Heart left ventricle (tissue), 16 donors: ENCODE results near the gene LAPTM5. TPM values are rescaled to one million over a fixed set of nuclear protein-coding genes. Genes with fewer than 3 reads are reported as not detected.
A peak's percentile ranks its signal among the peaks of the same experiment; 100 is the strongest.

Experiments used
- ATAC-seq, 4 donors: fragments of 200-7000 bp; cut with Tn5 transposase; one replicate each; pipeline ENCODE4 v1.9.1; 2020 to 2022; ENCODE audit warnings: moderate library complexity in 4 of 4, mild to moderate bottlenecking in 3 of 4, moderate number of reproducible peaks in 1 of 4
- DNase-seq, 5 donors: peaks; one replicate each; pipeline ENCODE4 v3.0.0-alpha.2; 2020
- H3K27ac ChIP-seq, 12 donors: fragments of 200-600 bp; sonication (generic) in 4 of 12; one replicate each; pipeline versions ENCODE4 v1.5.0 to v1.8.0; 2016 to 2022; ENCODE audit warnings: mild to moderate bottlenecking in 2 of 12
- H3K27me3 ChIP-seq, 9 donors: fragments of 200-600 bp; sonication (generic) in 2 of 9; one replicate each; pipeline versions ENCODE4 v1.5.1 to v1.8.0; 2016 to 2022; ENCODE audit warnings: mild to moderate bottlenecking in 3 of 9
- H3K36me3 ChIP-seq, 9 donors: fragments of 200-600 bp; sonication (generic) in 2 of 9; one replicate each; pipeline versions ENCODE4 v1.5.0 to v1.8.0; 2018 to 2022; ENCODE audit warnings: mild to moderate bottlenecking in 2 of 9
- H3K4me1 ChIP-seq, 12 donors: fragments of 200-600 bp; sonication (generic) in 4 of 12; one replicate each; pipeline versions ENCODE4 v1.5.0 to v1.8.0; 2016 to 2022; ENCODE audit warnings: mild to moderate bottlenecking in 3 of 12
- H3K4me3 ChIP-seq, 12 donors: fragments of 200-600 bp; sonication (generic) in 4 of 12; one replicate each; pipeline versions ENCODE4 v1.5.0 to v1.8.0; 2017 to 2022; ENCODE audit warnings: mild to moderate bottlenecking in 9 of 12, moderate library complexity in 4 of 12
- H3K9me3 ChIP-seq, 12 donors: fragments of 200-600 bp; sonication (generic) in 4 of 12; one replicate each; pipeline versions ENCODE4 v1.5.0 to v1.8.0; 2016 to 2022; ENCODE audit warnings: mild to moderate bottlenecking in 1 of 12
- CTCF ChIP-seq, 12 donors: fragments of 200-600 bp; sonication (generic) in 4 of 12; IDR thresholded peaks; one replicate each; pipeline versions ENCODE4 v1.5.0 to v1.8.0; 2018 to 2022; ENCODE audit warnings: antibody characterized with exemption in 12 of 12, mild to moderate bottlenecking in 5 of 12
- POLR2A ChIP-seq, 2 donors: fragments of 450-650 bp; IDR thresholded peaks; one replicate each; pipeline ENCODE4 v1.6.1; 2017; ENCODE audit warnings: antibody characterized with exemption in 2 of 2, mild to moderate bottlenecking in 2 of 2, moderate library complexity in 2 of 2
- WGBS, 4 donors: extraction: QIAGEN DNeasy Blood & Tissue Kit in 2 of 4; methylation state at CpG; one replicate each; pipeline versions ENCODE4 v1.1.5 to v1.1.7; 2013 to 2018; 5-methylcytosine and 5-hydroxymethylcytosine counted together
- intact Hi-C, 10 donors: fragments of 100-400 bp; cut with DNase I; formaldehyde crosslinking; loops; one replicate each; pipeline versions ENCODE4 v1.11.1 to v1.14.2; 2022
- polyA plus RNA-seq, 2 donors: library from polyadenylated mRNA; stranded (reverse); fragments of 200-250 nt; gene quantifications; one replicate each; pipeline ENCODE4 v1.2.3, GENCODE V29; 2013
- total RNA-seq, 9 donors: library from RNA; depleted of rRNA in 2 of 9; stranded (reverse); fragments of >200 nt in 2 of 9; fragmentation: NEBNext Ultra II Directional in 3 of 9; extraction: Animal tissue kit (Norgen Biotek cat#: 25700) in 3 of 9; gene quantifications; one replicate each; pipeline versions ENCODE4 v1.1.0 to v1.2.4, GENCODE V29; 2016 to 2023
- donor health status: ischemic (EF 13 %, LVEDD 7.1; RV severe dilation, severe dysfunction).
- donor health status: healthy with polysubstance abuse.
- donor health status: DM: no; HTN: yes; CAD: no.
- donor health status: DM: no; HTN: no; CAD: no.
- donor health status: ischemic (EF 25% LVEDD 6.9; RV normal size, moderate dysfunction).
- donor health status: ischemic (EF 25% LVEDD 5.7; RV mildly dilated, moderate dysfunction).
- donor health status: healthy.
- donor health status: DM: yes; HTN: yes; CAD: no.
- donor health status: ischemic (EF 35%, LVEDD 5.7; RV mildly dilated, moderate dysfunction).
- donor health status: nonischemic (EF 11% LVEDD 7.7; RV severe dilation, severe dysfunction).
- donor health status: DM: yes; HTN: yes; CAD: no.
- donor health status: PGD.
- donor health status: ischemic (EF 29% LVEDD 5.4; RV normal size, mild dysfunction).
- donor health status: nonischemic (EF 23%, LVEDD 6.1; RV moderate dilation, normal function).

LAPTM5 gene
- total and polyA plus RNA-seq, 11 donors = 6.9 to 260 (median 14.3) TPM

GRCh38 chr1:30700528-30701257, 56.9 kb downstream of the LAPTM5 start:
- DNase-seq (peak in 3 of 5 donors; percentile 51 to 56 (median 51)), ATAC-seq (peak in 2 of 4 donors; percentile 32 to 65)
- Histone ChIP-seq H3K4me3 (no peak overlapping the region), H3K9me3 (no peaks in the 10 kb centered on the region), H3K4me1 (peaks cover 0 to 21% (median 0%) of the 10 kb centered on the region in 12 donors), H3K27ac (peak overlapping the region in 1 of 12 donors; percentile 64), H3K27me3 (no peaks in the 10 kb centered on the region), H3K36me3 (no peaks in the 10 kb centered on the region)
- WGBS, 4 donors = 66 to 74% (median 71%) methylated on average over 7 of the region's 7 CpGs
- intact Hi-C loops = loop anchor here in 7 of 10 donors (10.0 kb wide), 6 partner anchors 176 to 1816 kb away; no protein-coding TSS in a partner anchor
- TF ChIP-seq CTCF (IDR thresholded peaks at IDR 0.05) (no peak), POLR2A (IDR thresholded peaks at IDR 0.05) (no peak)

GRCh38 chr1:30699762-30700161, 57.8 kb downstream of the LAPTM5 start:
- H3K27ac ChIP-seq = no peak overlapping the region
- no peak for TF ChIP-seq CTCF (IDR thresholded peaks at IDR 0.05)
- TF ChIP-seq POLR2A (IDR thresholded peaks at IDR 0.05) = no peak
- no peak for ATAC-seq
- WGBS, 4 donors = 82 to 96% (median 92%) methylated on average over 1 of the region's 1 CpG
- no peaks in the 10 kb centered on the region for H3K27me3 ChIP-seq
- intact Hi-C loops = loop anchor here in 7 of 10 donors (10.0 kb wide), 6 partner anchors 175 to 1815 kb away; no protein-coding TSS in a partner anchor
- DNase-seq = no peak
- H3K9me3 ChIP-seq = no peaks in the 10 kb centered on the region
- H3K4me3 ChIP-seq = no peak overlapping the region
- no peaks in the 10 kb centered on the region for H3K36me3 ChIP-seq
- H3K4me1 ChIP-seq = peaks cover 0 to 16% (median 0%) of the 10 kb centered on the region in 12 donors

- Histone ChIP-seq H3K4me1 (peaks cover 0 to 16% (median 0%) of the 10 kb centered on the region in 12 donors), H3K9me3 (no peaks in the 10 kb centered on the region), H3K36me3 (no peaks in the 10 kb centered on the region), H3K4me3 (no peak overlapping the region), H3K27ac (peak overlapping the region in 1 of 12 donors; percentile 73), H3K27me3 (peaks cover 0 to 4% (median 0%) of the 10 kb centered on the region in 9 donors)
- TF ChIP-seq CTCF (IDR thresholded peaks at IDR 0.05) (no peak), POLR2A (IDR thresholded peaks at IDR 0.05) (no peak)
- DNase-seq (peak in 2 of 5 donors; percentile 26 to 51), ATAC-seq (no peak)
- 45 to 73% (median 62%) methylated on average over 6 to 17 of the region's 17 CpGs for WGBS, 4 donors
- intact Hi-C loops = no loop called here
Observed at GRCh38 chr1:30698401-30698981, 59.1 kb downstream of the LAPTM5 start.
